ENCODE measurements around the gene PTPRC.

- TF ChIP-seq CTCF (IDR thresholded peaks at IDR 0.05) (no peak), POLR2A (IDR thresholded peaks at IDR 0.05) (no peak)
Measured at GRCh38 chr1:198700016-198700392, 61.2 kb downstream of the PTPRC start.
